Neuronal stem cell (in vitro differentiated cells): ENCODE data around the gene OR2V2.
A peak's percentile ranks its signal among the peaks of the same experiment; 100 is the strongest.

Experiments
- DNase-seq: peaks from one replicate; pipeline ENCODE4 v3.0.0-alpha.2; 2013; ENCODE audit warnings: low spot score
- H2AFZ ChIP-seq: one replicate; pipeline ENCODE4 v1.6.1; 2013; ENCODE audit warnings: mild to moderate bottlenecking, low read length, inconsistent platforms
- H2AK5ac ChIP-seq: 2 replicates; pipeline ENCODE4 v1.6.1; 2013; ENCODE audit warnings: low read depth, mild to moderate bottlenecking, inconsistent platforms, low read length, moderate library complexity, mixed read lengths
- H2BK120ac ChIP-seq: 2 replicates; pipeline ENCODE4 v1.6.1; 2013; ENCODE audit warnings: low read depth, mild to moderate bottlenecking, inconsistent platforms, low read length, moderate library complexity, mixed read lengths
- H2BK12ac ChIP-seq: one replicate; pipeline ENCODE4 v1.6.1; 2013; ENCODE audit warnings: low read length, inconsistent platforms
- H2BK15ac ChIP-seq: 2 replicates; pipeline ENCODE4 v1.6.1; 2013; ENCODE audit warnings: mild to moderate bottlenecking, low read length, inconsistent platforms, mixed read lengths
- H2BK5ac ChIP-seq: one replicate; pipeline ENCODE4 v1.6.1; 2013; ENCODE audit warnings: inconsistent platforms, mild to moderate bottlenecking, low read length, moderate library complexity
- H3K14ac ChIP-seq: one replicate; pipeline ENCODE4 v1.6.1; 2013; ENCODE audit warnings: low read length, inconsistent platforms
- H3K18ac ChIP-seq: 2 replicates; pipeline ENCODE4 v1.6.1; 2013; ENCODE audit warnings: low read length, inconsistent platforms
- H3K23ac ChIP-seq: 2 replicates; pipeline ENCODE4 v1.6.1; 2013; ENCODE audit warnings: low read depth, mild to moderate bottlenecking, mixed read lengths, low read length, inconsistent platforms; ENCODE audit not compliant: poor library complexity
- H3K27ac ChIP-seq: replicated peaks from 3 replicates; pipeline ENCODE4 v1.5.1; 2013; ENCODE audit warnings: low read length, inconsistent platforms
- H3K27me3 ChIP-seq, 3 experiments: 2 replicates each; pipeline ENCODE4 v1.6.1; 2013; ENCODE audit warnings: low read length in 3 of 3, mild to moderate bottlenecking in 2 of 3, inconsistent platforms in 1 of 3, low read depth in 1 of 3, mixed read lengths in 1 of 3, moderate library complexity in 1 of 3; ENCODE audit not compliant: control insufficient read depth in 3 of 3, insufficient read depth in 3 of 3
- H3K36me3 ChIP-seq, 2 donors: replicated peaks in 1 of 2; 2 replicates each; pipeline ENCODE4 v1.6.1; 2013; ENCODE audit warnings: low read length in 2 of 2; ENCODE audit not compliant: control insufficient read depth in 2 of 2, insufficient read depth in 2 of 2
- H3K4ac ChIP-seq: 2 replicates; pipeline ENCODE4 v1.6.1; 2013; ENCODE audit warnings: inconsistent platforms, mild to moderate bottlenecking, low read length, moderate library complexity
- H3K4me1 ChIP-seq, 2 donors: 1 replicate in 1 of 2; 2 replicates in 1 of 2; pipeline ENCODE4 v1.6.1; 2013; ENCODE audit warnings: low read length in 2 of 2, low read depth in 1 of 2; ENCODE audit not compliant: control insufficient read depth in 2 of 2, insufficient read depth in 1 of 2
- H3K4me2 ChIP-seq: one replicate; pipeline ENCODE4 v1.6.1; 2013; ENCODE audit warnings: mild to moderate bottlenecking, low read length, inconsistent platforms; ENCODE audit not compliant: insufficient read depth, poor library complexity, severe bottlenecking
- H3K4me3 ChIP-seq, 2 donors: 2 replicates each; pipeline ENCODE4 v1.5.1; 2013; ENCODE audit warnings: low read length in 2 of 2, mild to moderate bottlenecking in 2 of 2, inconsistent platforms in 1 of 2, moderate library complexity in 1 of 2
- H3K79me1 ChIP-seq: one replicate; pipeline ENCODE4 v1.6.1; 2013; ENCODE audit warnings: low read depth, mild to moderate bottlenecking, inconsistent platforms, low read length, moderate library complexity
- H3K9ac ChIP-seq: one replicate; pipeline ENCODE4 v1.6.1; 2013; ENCODE audit warnings: mild to moderate bottlenecking, low read depth, low read length, inconsistent platforms; ENCODE audit not compliant: poor library complexity
- H3K9me3 ChIP-seq, 2 donors: replicated peaks in 1 of 2; 2 replicates each; pipeline versions ENCODE3 to v1.6.1; 2013; ENCODE audit warnings: low read length in 2 of 2, mild to moderate bottlenecking in 2 of 2, inconsistent platforms in 1 of 2, low read depth in 1 of 2, mixed read lengths in 1 of 2, moderate library complexity in 1 of 2; ENCODE audit not compliant: control insufficient read depth in 2 of 2, insufficient read depth in 1 of 2
- H4K8ac ChIP-seq: one replicate; pipeline ENCODE4 v1.6.1; 2013; ENCODE audit warnings: low read depth, mild to moderate bottlenecking, inconsistent platforms, low read length, moderate library complexity
- H4K91ac ChIP-seq: one replicate; pipeline ENCODE4 v1.6.1; 2013; ENCODE audit warnings: low read length, low read depth, mild to moderate bottlenecking, inconsistent platforms; ENCODE audit not compliant: poor library complexity
- whole genome bisulfite sequencing, 2 donors: extraction: QIAGEN DNeasy Blood & Tissue Kit; methylation state at CpG; one replicate each; pipeline ENCODE4 v1.1.7; 2013; ENCODE audit warnings: missing lambda C conversion rate in 2 of 2, mixed read lengths in 1 of 2; ENCODE audit not compliant: insufficient read length in 2 of 2, insufficient replicate concordance in 1 of 2; ENCODE audit errors: extremely low coverage in 2 of 2; 5-methylcytosine and 5-hydroxymethylcytosine counted together

OR2V2 gene

DNA sequence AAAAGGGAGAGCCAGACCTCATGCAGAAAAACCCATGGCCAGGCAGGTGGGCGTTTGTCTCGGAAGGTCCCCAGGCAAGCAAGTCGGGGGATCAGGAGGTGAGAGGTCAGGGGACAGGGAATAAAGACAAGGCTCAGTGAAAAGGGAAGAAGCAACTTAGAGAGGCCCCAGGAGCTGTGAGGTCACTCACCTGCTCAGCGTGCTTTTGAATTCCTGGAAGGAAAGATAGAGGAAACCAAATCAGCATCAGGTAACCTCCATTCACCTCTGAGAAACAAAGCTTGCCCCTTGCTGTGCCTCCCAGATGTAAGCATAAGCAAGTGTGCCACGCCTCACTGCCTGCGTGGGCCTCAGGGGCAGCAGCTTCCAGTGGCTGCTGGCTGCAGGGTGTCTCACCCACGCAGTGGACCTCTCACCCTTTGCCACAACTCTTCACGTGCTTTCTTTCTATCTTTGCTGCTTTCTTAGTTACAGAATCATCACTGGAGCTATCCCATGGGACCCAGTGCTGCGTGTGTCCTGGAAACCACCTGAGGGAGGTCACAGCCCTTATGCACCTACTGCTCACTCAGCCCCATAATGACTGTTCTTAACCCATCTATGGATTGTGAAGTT lies 51.6 kb downstream of the OR2V2 start:
- H2BK120ac ChIP-seq, result no peak overlapping the region
- no peak overlapping the region for H3K14ac ChIP-seq
- WGBS, 2 donors, result no CpG with 5 or more reads among the region's 9 CpGs
- H3K23ac ChIP-seq, result no peak overlapping the region
- H2BK5ac ChIP-seq, result no peak overlapping the region
- H3K36me3 ChIP-seq, result no peaks in the 10 kb centered on the region
- H2BK12ac ChIP-seq, result no peak overlapping the region
- no peak overlapping the region for H3K4me2 ChIP-seq
- H2BK15ac ChIP-seq, result no peak overlapping the region
- H3K9ac ChIP-seq, result no peak overlapping the region
- no peak overlapping the region for H2AK5ac ChIP-seq
- no peaks in the 10 kb centered on the region for H3K79me1 ChIP-seq
- no peak overlapping the region for H2AFZ ChIP-seq
- H3K18ac ChIP-seq, result no peak overlapping the region
- no peak overlapping the region for H4K8ac ChIP-seq
- H3K4ac ChIP-seq, result no peak overlapping the region
- H3K4me3 ChIP-seq, result no peak overlapping the region
- H4K91ac ChIP-seq, result no peak overlapping the region
- no peaks in the 10 kb centered on the region for H3K9me3 ChIP-seq
- peaks cover 1 to 63% (median 19%) of the 10 kb centered on the region in 3 experiments for H3K27me3 ChIP-seq
- H3K27ac ChIP-seq, result no peak overlapping the region
- no peak for DNase-seq
- H3K4me1 ChIP-seq, result peaks cover 2 to 19% of the 10 kb centered on the region in 2 donors

DNA sequence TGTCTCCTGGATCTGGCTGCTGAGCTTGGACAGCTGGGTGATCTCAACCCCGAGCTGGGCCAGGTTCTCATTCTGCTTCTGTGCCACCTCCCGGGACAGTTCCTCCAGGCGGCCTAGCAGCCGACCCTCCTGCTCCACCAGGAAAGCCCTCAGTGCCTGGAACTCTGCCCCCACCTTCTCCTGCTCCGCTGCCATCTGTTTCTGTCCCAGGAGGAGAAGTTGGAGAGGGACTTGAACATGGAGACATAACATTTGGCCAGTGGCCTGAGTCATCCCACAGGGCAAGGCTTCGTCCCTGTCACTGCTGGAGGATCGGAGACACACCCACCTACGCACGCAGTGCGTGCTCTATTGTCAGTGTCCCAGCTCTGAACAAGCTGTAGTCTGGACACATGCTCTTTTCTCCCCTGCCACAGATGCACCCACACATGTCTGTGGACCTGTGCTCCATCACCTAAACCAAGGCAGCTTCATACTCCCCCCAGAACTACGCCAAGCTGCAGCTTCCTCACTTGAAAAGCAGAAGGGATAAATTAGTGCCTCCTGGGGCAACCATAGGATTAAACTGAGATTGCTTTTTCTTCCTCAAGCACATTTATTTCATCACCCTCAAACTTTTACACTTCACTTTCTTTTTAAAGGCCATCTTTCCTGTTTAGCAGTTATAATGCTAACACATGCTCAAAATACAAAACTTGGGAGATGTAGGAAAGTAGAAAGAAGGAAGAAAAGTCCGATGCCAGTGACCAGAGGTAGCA lies 52.7 kb downstream of the OR2V2 start:
- WGBS, 2 donors, result no CpG with 5 or more reads among the region's 12 CpGs
- Histone ChIP-seq H3K18ac (no peak overlapping the region), H2BK12ac (no peak overlapping the region)

DNA sequence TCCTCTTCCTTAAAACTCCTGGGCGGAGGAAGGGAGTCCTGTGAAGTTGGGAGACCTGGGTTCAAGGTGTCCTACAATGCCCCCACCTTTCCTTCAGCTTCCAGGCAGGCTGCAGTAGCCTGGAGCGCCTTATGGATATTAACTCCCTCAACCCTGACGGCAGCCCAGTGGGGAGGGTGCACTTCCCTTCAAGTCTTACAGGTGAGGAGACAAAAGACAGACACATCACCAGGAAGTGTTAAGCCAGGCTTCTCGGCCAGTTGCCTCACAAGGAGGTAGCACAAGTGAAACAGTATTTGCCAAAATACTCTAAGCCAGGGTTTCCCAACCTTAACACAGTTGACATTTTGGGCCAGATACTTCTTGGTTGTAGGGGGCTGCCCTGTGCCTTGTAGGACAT lies 53.4 kb downstream of the OR2V2 start:
- Histone ChIP-seq H3K4me3 (no peak overlapping the region), H3K4me2 (no peak overlapping the region), H3K23ac (no peak overlapping the region), H3K4ac (no peak overlapping the region), H4K8ac (no peak overlapping the region), H4K91ac (no peak overlapping the region), H3K14ac (no peak overlapping the region), H2BK15ac (no peak overlapping the region), H3K36me3 (no peaks in the 10 kb centered on the region), H2BK120ac (no peak overlapping the region), H3K9me3 (no peaks in the 10 kb centered on the region), H3K79me1 (no peaks in the 10 kb centered on the region), H2AK5ac (no peak overlapping the region), H3K27ac (no peak overlapping the region), H3K9ac (no peak overlapping the region), H3K27me3 (peaks cover 14 to 77% (median 37%) of the 10 kb centered on the region in 3 experiments), H2BK12ac (no peak overlapping the region), H3K4me1 (peaks cover 5 to 21% of the 10 kb centered on the region in 2 donors), H3K18ac (no peak overlapping the region), H2AFZ (no peak overlapping the region), H2BK5ac (no peak overlapping the region)
- DNase-seq, result no peak
- no CpG with 5 or more reads among the region's 4 CpGs for WGBS, 2 donors

More for the DNA sequence above, 52.7 kb downstream of the OR2V2 start:
- DNase-seq, result no peak
- peaks cover 2 to 19% of the 10 kb centered on the region in 2 donors for H3K4me1 ChIP-seq
- H4K8ac ChIP-seq, result no peak overlapping the region
- no peak overlapping the region for H3K23ac ChIP-seq
- no peak overlapping the region for H2BK5ac ChIP-seq
- no peak overlapping the region for H3K14ac ChIP-seq
- no peak overlapping the region for H4K91ac ChIP-seq
- H3K79me1 ChIP-seq, result no peaks in the 10 kb centered on the region
- no peaks in the 10 kb centered on the region for H3K36me3 ChIP-seq
- H3K4ac ChIP-seq, result no peak overlapping the region
- no peak overlapping the region for H3K27ac ChIP-seq
- H2AFZ ChIP-seq, result no peak overlapping the region
- H3K4me2 ChIP-seq, result no peak overlapping the region
- no peaks in the 10 kb centered on the region for H3K9me3 ChIP-seq
- H3K9ac ChIP-seq, result no peak overlapping the region
- no peak overlapping the region for H3K4me3 ChIP-seq
- H2BK120ac ChIP-seq, result no peak overlapping the region
- no peak overlapping the region for H2AK5ac ChIP-seq
- H3K27me3 ChIP-seq, result peaks cover 10 to 73% (median 30%) of the 10 kb centered on the region in 3 experiments
- no peak overlapping the region for H2BK15ac ChIP-seq

GRCh38 chr5:181203093-181203711 lies 55.8 kb downstream of the OR2V2 start:
- DNase-seq, result no peak
- no peak overlapping the region for H2BK15ac ChIP-seq
- H2AK5ac ChIP-seq, result peak overlapping the region; percentile 86
- no CpG with 5 or more reads among the region's 11 CpGs for WGBS, 2 donors
- no peak overlapping the region for H2AFZ ChIP-seq
- no peak overlapping the region for H2BK120ac ChIP-seq
- no peak overlapping the region for H2BK5ac ChIP-seq
- no peak overlapping the region for H3K4ac ChIP-seq
- H3K18ac ChIP-seq, result no peak overlapping the region
- no peak overlapping the region for H3K23ac ChIP-seq
- H3K4me3 ChIP-seq, result no peak overlapping the region
- H3K4me1 ChIP-seq, result peaks cover 5 to 13% of the 10 kb centered on the region in 2 donors
- no peak overlapping the region for H3K9ac ChIP-seq
- H4K8ac ChIP-seq, result no peak overlapping the region
- no peaks in the 10 kb centered on the region for H3K79me1 ChIP-seq
- H3K27me3 ChIP-seq, result peaks cover 14 to 70% (median 42%) of the 10 kb centered on the region in 3 experiments
- no peaks in the 10 kb centered on the region for H3K36me3 ChIP-seq
- no peak overlapping the region for H3K4me2 ChIP-seq
- no peak overlapping the region for H2BK12ac ChIP-seq
- no peak overlapping the region for H3K14ac ChIP-seq
- H4K91ac ChIP-seq, result no peak overlapping the region
- H3K9me3 ChIP-seq, result no peaks in the 10 kb centered on the region
- H3K27ac ChIP-seq, result no peak overlapping the region
